ENCODE data around the gene PNPLA8. TPM values are rescaled to one million over a fixed set of nuclear protein-coding genes. Genes with fewer than 3 reads are reported as not detected.

The PNPLA8 gene
- total and polyA plus RNA-seq, 4 donors, result 14.7 to 30.3 (median 23.0) TPM

DNA sequence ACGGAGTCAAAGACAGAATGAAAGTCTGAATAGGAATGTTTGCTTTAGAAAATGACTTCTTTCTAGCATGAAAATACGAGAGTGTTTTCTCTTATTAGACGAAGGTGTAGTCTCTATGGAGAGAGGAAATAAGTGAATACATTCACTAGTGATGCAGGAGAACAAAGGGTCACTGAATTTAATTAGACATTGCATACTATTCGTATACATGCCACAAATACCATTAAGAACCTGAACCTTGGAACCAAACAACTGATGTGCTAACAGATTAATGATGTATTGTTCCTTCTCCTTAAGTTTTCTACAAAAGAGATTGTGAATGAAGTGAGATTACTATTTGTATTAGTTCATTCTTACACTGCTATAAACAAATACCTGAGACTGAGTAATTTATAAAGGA is 33.3 kb upstream of the PNPLA8 start:
- WGBS, result 93% methylated on average over 4 of the region's 4 CpGs
- TF ChIP-seq, protein P1, sequence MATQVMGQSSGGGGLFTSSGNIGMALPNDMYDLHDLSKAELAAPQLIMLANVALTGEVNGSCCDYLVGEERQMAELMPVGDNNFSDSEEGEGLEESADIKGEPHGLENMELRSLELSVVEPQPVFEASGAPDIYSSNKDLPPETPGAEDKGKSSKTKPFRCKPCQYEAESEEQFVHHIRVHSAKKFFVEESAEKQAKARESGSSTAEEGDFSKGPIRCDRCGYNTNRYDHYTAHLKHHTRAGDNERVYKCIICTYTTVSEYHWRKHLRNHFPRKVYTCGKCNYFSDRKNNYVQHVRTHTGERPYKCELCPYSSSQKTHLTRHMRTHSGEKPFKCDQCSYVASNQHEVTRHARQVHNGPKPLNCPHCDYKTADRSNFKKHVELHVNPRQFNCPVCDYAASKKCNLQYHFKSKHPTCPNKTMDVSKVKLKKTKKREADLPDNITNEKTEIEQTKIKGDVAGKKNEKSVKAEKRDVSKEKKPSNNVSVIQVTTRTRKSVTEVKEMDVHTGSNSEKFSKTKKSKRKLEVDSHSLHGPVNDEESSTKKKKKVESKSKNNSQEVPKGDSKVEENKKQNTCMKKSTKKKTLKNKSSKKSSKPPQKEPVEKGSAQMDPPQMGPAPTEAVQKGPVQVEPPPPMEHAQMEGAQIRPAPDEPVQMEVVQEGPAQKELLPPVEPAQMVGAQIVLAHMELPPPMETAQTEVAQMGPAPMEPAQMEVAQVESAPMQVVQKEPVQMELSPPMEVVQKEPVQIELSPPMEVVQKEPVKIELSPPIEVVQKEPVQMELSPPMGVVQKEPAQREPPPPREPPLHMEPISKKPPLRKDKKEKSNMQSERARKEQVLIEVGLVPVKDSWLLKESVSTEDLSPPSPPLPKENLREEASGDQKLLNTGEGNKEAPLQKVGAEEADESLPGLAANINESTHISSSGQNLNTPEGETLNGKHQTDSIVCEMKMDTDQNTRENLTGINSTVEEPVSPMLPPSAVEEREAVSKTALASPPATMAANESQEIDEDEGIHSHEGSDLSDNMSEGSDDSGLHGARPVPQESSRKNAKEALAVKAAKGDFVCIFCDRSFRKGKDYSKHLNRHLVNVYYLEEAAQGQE (IDR thresholded peaks at IDR 0.05), result no peak
- TF ChIP-seq, protein P2, sequence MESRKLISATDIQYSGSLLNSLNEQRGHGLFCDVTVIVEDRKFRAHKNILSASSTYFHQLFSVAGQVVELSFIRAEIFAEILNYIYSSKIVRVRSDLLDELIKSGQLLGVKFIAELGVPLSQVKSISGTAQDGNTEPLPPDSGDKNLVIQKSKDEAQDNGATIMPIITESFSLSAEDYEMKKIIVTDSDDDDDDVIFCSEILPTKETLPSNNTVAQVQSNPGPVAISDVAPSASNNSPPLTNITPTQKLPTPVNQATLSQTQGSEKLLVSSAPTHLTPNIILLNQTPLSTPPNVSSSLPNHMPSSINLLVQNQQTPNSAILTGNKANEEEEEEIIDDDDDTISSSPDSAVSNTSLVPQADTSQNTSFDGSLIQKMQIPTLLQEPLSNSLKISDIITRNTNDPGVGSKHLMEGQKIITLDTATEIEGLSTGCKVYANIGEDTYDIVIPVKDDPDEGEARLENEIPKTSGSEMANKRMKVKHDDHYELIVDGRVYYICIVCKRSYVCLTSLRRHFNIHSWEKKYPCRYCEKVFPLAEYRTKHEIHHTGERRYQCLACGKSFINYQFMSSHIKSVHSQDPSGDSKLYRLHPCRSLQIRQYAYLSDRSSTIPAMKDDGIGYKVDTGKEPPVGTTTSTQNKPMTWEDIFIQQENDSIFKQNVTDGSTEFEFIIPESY (IDR thresholded peaks at IDR 0.05), result no peak
- no peak for TF ChIP-seq YY1 (IDR thresholded peaks at IDR 0.05)
- no peak for TF ChIP-seq JUND (IDR thresholded peaks at IDR 0.05)
- TF ChIP-seq EGR1 (IDR thresholded peaks at IDR 0.05; ENCODE audit: low read depth in 2 of 2), result no peak
- no peak for TF ChIP-seq FOXA1 (IDR thresholded peaks at IDR 0.05)
- no peak for TF ChIP-seq FOXA2 (IDR thresholded peaks at IDR 0.05)
- no peak for TF ChIP-seq SP1 (IDR thresholded peaks at IDR 0.05)
- TF ChIP-seq, protein P3, sequence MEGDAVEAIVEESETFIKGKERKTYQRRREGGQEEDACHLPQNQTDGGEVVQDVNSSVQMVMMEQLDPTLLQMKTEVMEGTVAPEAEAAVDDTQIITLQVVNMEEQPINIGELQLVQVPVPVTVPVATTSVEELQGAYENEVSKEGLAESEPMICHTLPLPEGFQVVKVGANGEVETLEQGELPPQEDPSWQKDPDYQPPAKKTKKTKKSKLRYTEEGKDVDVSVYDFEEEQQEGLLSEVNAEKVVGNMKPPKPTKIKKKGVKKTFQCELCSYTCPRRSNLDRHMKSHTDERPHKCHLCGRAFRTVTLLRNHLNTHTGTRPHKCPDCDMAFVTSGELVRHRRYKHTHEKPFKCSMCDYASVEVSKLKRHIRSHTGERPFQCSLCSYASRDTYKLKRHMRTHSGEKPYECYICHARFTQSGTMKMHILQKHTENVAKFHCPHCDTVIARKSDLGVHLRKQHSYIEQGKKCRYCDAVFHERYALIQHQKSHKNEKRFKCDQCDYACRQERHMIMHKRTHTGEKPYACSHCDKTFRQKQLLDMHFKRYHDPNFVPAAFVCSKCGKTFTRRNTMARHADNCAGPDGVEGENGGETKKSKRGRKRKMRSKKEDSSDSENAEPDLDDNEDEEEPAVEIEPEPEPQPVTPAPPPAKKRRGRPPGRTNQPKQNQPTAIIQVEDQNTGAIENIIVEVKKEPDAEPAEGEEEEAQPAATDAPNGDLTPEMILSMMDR (IDR thresholded peaks at IDR 0.05; ENCODE audit: low read depth, low read length, missing input control), result no peak
- TF ChIP-seq, protein P4, sequence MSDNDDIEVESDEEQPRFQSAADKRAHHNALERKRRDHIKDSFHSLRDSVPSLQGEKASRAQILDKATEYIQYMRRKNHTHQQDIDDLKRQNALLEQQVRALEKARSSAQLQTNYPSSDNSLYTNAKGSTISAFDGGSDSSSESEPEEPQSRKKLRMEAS (IDR thresholded peaks at IDR 0.05), result no peak
- no peak for TF ChIP-seq RXRA (IDR thresholded peaks at IDR 0.05)
- Histone ChIP-seq H3K4me1 (ENCODE audit: control insufficient read depth in 4 of 4, insufficient read depth in 4 of 4, low read length in 3 of 4) (peaks cover 0 to 3% (median 0%) of the 10 kb centered on the region in 4 donors), H3K36me3 (ENCODE audit: control insufficient read depth in 4 of 4, insufficient read depth in 3 of 4, low read depth in 1 of 4, low read length in 3 of 4) (no peaks in the 10 kb centered on the region), H3K9me3 (ENCODE audit: control insufficient read depth in 4 of 4, low read length in 3 of 4) (peaks cover 2 to 8% (median 4%) of the 10 kb centered on the region in 4 donors), H3K4me3 (ENCODE audit: low read depth in 1 of 3, low read length in 3 of 3) (no peak overlapping the region), H3K27me3 (ENCODE audit: control insufficient read depth in 4 of 4, insufficient read depth in 4 of 4, low read length in 3 of 4) (no peaks in the 10 kb centered on the region), H3K9ac (ENCODE audit: low read depth in 1 of 2, low read length in 2 of 2) (no peak overlapping the region), H3K27ac (ENCODE audit: low read depth in 1 of 2, low read length in 2 of 2) (no peak overlapping the region)
- no peak for DNase-seq (ENCODE audit: low spot score)

DNA sequence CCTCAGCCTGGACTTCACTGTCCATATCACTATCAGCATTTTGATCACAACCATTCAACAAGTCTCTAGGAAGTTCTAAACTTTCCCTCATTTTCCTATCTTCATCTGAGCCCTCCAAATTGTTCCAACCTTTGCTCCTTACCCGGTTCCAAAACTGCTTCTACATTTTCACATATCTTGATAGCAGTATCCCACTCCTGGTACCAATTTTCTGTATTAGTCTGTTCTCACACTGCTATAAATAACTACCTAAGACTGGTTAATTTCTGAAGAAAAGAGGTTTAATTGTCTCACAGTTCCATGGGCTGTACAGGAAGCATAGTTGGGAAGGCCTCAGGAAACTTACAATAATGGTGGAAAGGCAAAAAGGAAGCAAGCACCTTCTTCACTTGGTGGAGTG is 31.7 kb upstream of the PNPLA8 start:
- Histone ChIP-seq H3K4me1 (ENCODE audit: control insufficient read depth in 4 of 4, insufficient read depth in 4 of 4, low read length in 3 of 4) (no peaks in the 10 kb centered on the region), H3K9me3 (ENCODE audit: control insufficient read depth in 4 of 4, low read length in 3 of 4) (peaks cover 2 to 8% (median 4%) of the 10 kb centered on the region in 4 donors), H3K27me3 (ENCODE audit: control insufficient read depth in 4 of 4, insufficient read depth in 4 of 4, low read length in 3 of 4) (no peaks in the 10 kb centered on the region), H3K9ac (ENCODE audit: low read depth in 1 of 2, low read length in 2 of 2) (no peak overlapping the region), H3K27ac (ENCODE audit: low read depth in 1 of 2, low read length in 2 of 2) (no peak overlapping the region), H3K4me3 (ENCODE audit: low read depth in 1 of 3, low read length in 3 of 3) (no peak overlapping the region), H3K36me3 (ENCODE audit: control insufficient read depth in 4 of 4, insufficient read depth in 3 of 4, low read depth in 1 of 4, low read length in 3 of 4) (no peaks in the 10 kb centered on the region)
- WGBS, result 97% methylated on average over 1 of the region's 1 CpG
- no peak for DNase-seq (ENCODE audit: low spot score)
- TF ChIP-seq YY1 (IDR thresholded peaks at IDR 0.05) (no peak), JUND (IDR thresholded peaks at IDR 0.05) (no peak), RAD21 (IDR thresholded peaks at IDR 0.05) (no peak), EGR1 (IDR thresholded peaks at IDR 0.05; ENCODE audit: low read depth in 2 of 2) (no peak), FOXA2 (IDR thresholded peaks at IDR 0.05) (no peak), HNF4A (conservative IDR thresholded peaks at IDR 0.05) (no peak), GABPA (IDR thresholded peaks at IDR 0.05 in 1 of 2, conservative IDR thresholded peaks at IDR 0.05 in 1 of 2) (no peak)
- TF ChIP-seq, protein P4 (IDR thresholded peaks at IDR 0.05), result no peak
- TF ChIP-seq, protein P3 (IDR thresholded peaks at IDR 0.05; ENCODE audit: low read depth, low read length, missing input control), result no peak
- TF ChIP-seq, protein P1 (IDR thresholded peaks at IDR 0.05), result no peak
- TF ChIP-seq, protein P5, sequence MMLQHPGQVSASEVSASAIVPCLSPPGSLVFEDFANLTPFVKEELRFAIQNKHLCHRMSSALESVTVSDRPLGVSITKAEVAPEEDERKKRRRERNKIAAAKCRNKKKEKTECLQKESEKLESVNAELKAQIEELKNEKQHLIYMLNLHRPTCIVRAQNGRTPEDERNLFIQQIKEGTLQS (IDR thresholded peaks at IDR 0.05), result no peak
